ENCODE data around the gene TSPYL1. TPM values are rescaled to one million over a fixed set of nuclear protein-coding genes. Genes with fewer than 3 reads are reported as not detected.

Gene TSPYL1
- total and polyA plus RNA-seq, 2 of the 8 experiments (the other 6 are each of a cell fraction or from before 2014, with no cell fraction given), result 33.2 to 79.1 TPM

DNA sequence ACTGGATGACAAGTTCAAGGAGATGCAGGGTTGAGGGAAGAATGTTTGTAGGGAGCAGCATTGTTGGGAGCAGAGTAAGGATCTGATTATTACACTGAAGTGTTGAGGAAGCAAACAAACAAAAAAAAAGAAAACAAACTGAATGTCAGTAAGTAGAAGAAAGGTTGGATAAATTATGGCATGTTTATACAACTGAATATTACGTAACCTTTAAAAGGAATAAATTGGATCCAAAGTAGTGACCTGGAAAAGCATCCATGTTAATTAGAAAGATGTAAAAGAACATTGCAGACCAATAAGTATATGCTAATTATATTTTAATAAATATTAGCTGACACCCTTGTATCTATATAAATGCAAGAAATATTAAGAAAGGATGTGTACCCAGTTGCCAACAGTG, 12.8 kb upstream of the TSPYL1 start (continued):
- TF ChIP-seq NRF1 (IDR thresholded peaks at IDR 0.05; ENCODE audit: low read depth, low read length) (no peak), KDM5A (IDR thresholded peaks at IDR 0.05; ENCODE audit: low read length) (no peak), BACH1 (IDR thresholded peaks at IDR 0.05; ENCODE audit: low read length) (no peak), SIRT6 (IDR thresholded peaks at IDR 0.05; ENCODE audit: low read length) (no peak)

Measured in H1 (cell line).